Measurements from ENCODE around the gene LMF1.

DNA sequence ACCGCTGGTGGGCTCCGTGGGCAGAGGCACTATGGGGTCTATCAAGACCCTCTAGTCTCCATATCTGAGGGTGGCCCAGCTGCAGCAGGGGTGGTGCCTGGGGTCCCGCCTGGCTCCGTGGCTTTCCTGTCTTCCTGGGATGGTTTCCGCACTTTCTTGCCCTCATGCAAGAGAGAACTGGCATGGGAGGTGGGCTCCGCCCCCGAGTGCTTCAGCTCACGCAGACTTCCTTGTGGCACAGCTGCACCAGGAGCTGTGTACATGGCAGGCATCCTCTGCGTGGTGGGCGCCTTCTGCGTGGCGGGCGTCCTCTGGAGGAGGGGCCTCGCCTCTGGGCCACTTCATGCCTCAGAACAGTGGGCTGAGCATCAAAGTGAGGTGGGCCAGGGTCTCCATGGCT is 73.1 kb downstream of the LMF1 start:
- TF ChIP-seq CTCF (optimal IDR thresholded peaks at IDR 0.05 in 1 of 3, IDR thresholded peaks at IDR 0.05 in 1 of 3, conservative IDR thresholded peaks at IDR 0.05 in 1 of 3; ENCODE audit: extremely low read depth in 1 of 3, insufficient read depth in 2 of 3, low read length in 3 of 3) (no peak), EZH2 (IDR thresholded peaks at IDR 0.05; ENCODE audit: low read length) (no peak)

Measured in keratinocyte (primary cell).